ENCODE data around the gene SIMC1.

The SIMC1 gene

DNA sequence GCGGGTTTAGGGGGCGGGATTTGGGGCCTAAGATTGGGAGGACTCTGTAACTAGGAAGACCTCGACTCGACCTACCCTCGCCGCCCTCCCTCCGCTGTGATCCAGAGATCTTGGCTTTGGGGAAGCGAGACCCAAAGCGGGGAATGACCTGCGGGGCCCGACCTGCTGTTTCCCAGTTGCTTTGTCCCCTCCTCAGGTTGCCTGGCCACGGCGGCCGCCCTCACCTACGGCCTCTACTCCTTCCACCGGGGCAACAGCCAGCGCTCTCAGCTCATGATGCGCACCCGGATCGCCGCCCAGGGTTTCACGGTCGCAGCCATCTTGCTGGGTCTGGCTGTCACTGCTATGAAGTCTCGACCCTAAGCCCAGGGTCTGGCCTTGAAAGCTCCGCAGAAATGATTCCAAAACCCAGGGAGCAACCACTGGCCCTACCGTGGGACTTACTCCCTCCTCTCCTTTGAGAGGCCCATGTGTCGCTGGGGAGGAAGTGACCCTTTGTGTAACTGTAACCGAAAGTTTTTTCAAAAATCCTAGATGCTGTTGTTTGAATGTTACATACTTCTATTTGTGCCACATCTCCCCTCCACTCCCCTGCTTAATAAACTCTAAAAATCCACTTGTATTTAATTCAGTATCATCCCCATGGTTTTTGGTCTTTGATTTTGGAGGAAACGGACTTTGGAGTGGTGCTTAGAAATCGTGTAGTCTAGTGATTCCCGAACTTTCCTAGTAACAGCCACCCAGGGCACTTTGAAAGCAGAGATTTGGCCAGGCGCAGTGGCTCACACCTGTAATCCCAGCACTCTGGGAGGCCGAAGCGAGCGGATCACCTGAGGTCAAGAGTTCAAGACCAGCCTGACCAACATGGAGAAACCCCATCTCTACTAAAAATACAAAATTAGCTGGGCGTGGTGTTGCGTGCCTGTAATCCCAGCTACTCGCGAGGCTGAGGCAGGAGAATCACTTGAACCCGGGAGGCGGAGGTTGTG is 151.2 kb downstream of the SIMC1 start:
- DNase-seq: no peak

DNA sequence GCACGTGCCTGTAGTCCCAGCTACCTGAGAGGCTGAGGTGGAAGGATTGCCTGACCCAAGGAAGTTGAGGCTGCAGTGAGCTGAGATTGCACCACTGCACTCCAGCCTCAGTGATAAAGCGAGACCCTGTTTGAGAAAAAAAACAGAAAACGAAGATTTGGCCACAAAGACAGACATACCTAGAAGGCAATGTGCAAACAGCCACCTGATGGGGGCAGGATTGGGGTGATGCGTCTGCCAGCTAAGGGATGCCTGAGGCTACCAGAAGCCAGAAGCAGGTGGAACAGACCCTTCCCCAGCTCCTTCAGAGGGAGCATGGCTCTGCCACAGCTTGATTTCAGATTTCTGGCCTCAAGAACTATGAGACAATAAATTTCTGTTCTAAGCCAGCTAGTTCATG is 153.3 kb downstream of the SIMC1 start:
- no peak for DNase-seq

DNA sequence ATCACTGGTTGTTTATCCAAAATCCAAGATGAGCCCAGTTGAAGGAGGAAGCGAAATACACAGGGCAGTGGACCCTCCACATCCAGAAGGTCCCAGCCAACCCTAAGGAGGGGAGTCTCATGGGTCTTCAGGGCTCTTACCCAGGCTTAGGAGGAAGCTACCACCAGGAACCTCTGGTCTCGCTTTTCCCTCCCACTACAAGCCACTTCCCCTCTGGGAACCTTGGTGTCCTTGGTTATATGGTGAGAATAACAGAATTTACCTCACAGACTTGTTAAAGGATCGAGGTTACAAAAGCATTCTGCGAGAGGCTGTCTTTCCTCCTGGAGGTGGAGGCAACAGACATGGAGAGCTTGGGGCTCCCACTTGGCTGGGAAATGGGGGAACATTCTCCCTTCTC is 153.8 kb downstream of the SIMC1 start:
- DNase-seq: no peak

DNA sequence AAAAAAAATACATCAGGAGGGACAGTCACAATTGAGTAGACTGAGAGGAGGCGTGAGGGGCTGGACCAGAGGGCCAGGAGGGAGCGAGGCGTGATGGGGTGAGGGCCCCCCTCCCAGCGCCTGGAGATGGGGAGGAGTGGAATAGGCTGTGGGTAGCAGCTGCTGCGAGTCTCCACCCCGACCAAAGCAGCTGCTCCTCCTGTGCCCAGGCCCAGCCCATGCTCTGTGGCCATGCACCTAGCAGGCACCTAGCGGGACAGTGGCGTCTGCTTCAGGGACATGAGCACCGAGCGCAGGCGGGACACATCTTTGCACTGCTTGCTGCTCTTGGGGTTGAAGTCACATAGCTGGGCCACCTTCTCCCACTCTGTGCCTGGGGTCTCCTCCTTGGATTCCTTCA is 154.3 kb downstream of the SIMC1 start:
- no peak for DNase-seq

DNA sequence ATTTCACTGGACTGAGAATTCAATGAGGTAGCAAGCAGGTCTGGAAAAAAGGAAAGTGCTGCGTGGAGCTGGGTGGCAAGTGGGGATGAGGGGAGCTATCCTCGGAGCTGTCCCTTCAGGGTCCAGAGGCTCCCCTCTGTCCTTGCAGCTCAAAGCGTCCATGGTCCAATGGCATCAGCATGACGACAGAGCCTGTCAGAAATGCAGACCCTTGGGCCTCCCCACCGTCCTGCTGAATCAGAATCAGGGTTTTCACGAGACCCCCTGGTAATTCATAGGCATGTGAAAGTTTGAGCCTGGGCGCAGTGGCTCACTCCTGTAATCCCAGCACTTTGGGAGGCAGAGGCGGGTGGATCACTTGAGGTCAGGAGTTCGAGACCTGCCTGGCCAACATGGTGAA is 155.9 kb downstream of the SIMC1 start:
- DNase-seq: no peak

DNA sequence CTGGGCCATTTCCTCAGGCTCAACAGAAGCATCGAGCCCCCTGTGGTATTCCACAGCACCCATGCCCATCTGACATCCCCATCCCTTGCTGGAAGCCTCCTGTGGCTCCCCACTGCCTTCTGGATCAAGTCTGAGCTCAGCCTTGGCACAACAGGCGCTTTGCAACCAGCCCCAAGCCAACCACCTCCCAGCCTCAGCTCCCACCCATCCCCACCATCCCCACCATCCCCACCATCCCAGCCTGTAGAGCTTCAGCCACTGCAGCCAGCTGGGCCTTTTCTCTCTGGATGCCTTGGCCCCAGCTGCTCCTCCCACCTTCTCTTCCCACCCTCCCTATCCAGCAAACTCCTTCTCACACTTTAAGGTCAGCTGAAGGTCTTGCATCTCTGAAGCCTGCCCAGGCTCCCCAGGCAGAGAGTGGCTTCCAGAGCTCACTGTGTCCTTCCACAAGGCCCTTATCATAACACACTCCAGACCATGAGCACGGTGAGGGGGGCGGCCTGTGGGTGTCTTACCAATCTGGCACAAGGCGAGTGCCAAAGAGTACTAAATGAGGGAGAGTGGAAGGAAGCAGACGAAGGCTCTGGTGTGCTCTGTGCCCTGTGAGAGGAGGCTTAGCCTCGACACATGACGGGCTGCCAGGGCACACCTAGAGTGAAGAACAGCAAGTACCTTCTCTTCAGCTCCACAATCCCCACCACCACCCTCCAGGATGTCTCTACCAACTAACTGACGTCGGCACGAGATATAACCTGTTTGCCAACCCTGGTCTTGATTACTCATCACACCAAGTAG is 156.9 kb downstream of the SIMC1 start:
- no peak for DNase-seq

Measured in NCI-H2081 treated with DMSO at 0.1 percent for 48 hours (cell line).